HG03135 (cell line): ENCODE results near the gene CPPED1.

Experiments used
- ATAC-seq: cut with Tn5 transposase; IDR thresholded peaks from one replicate; pipeline ENCODE4 v1.9.1; 2021; ENCODE audit warnings: mild to moderate bottlenecking, moderate library complexity; ENCODE audit not compliant: unreplicated experiment

The CPPED1 gene

DNA sequence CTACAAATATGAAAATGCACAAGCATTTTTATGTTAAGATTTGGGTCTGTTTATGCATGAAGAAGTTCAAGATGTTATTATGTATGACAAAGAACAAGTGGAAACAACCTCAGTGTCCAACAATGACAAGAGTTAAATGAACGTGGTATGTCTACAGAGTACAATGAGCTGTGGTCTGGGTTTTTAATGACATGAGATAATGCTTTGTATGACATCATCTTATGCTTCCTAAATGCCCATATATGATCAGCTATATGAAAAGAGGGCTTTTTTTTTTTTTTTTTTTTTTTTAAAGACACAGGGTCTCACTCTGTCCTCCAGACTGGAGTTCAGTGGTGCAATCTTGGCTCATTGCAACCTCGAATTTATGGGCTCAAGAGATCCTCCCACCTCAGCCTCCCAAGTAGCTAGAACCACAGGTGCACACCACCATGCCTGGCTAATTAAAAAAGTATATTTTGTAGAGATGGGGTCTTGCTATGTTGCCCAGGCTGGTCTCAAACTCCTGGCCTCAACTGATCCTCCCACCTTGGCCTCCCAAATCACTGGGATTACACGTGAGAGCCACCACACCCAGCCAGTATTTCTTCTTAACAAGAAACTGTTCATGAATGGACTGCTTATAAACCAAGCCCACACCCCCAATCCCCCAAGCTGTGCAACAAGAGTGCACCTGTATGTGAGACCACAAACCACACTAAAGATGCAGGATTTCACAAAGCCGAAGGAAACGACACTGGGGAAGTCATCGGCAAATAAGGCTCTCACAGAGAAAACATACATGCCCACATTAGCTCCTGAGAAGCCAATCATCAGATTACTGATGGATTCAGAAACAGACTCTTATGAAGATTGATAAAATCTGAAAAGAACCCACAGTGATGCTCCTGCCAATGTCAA, 114.5 kb downstream of the CPPED1 start:
- no peak for ATAC-seq

GRCh38 chr16:12685806-12686205, 117.9 kb downstream of the CPPED1 start:
- no peak for ATAC-seq

DNA sequence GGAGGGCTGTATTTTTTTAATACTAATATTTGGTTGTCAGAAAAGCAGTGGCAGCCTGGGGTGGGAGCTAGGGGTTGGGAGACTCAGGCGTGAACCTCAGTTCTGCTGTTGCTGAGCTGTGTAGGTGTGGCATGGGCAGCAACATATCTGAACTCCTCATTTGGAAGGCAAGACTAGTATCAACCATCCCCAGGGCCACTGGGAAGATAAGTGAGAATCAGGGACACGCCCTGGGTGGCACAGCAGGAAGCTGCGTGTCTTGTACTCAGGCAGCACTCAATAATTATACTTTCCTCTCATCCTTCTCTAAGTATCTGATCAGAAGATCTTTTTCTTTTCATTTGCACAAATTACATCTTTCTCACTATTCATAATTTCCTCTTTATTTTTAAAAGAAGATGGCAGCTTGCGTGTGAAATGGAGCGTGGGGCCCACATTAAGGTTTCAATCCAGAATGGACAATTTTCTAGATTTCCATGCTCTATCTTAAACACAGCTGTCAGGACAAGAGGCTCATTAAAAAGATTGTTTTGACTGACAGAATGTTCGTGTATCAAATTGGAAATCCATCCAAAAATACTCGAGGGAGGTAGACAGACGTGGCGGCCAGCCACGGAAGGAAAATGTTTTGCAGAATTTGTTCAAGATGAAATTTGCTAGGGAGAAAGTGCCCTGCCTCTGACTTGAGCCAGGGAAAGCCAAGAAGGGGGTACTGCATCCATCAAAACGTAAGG, 121.1 kb downstream of the CPPED1 start:
- ATAC-seq: no peak

GRCh38 chr16:12681653-12682052, 122.0 kb downstream of the CPPED1 start:
- no peak for ATAC-seq

- no peak for ATAC-seq
Measured at GRCh38 chr16:12680531-12680930, 123.2 kb downstream of the CPPED1 start.

- no peak for ATAC-seq
Measured at GRCh38 chr16:12679660-12680272, 123.9 kb downstream of the CPPED1 start.

DNA sequence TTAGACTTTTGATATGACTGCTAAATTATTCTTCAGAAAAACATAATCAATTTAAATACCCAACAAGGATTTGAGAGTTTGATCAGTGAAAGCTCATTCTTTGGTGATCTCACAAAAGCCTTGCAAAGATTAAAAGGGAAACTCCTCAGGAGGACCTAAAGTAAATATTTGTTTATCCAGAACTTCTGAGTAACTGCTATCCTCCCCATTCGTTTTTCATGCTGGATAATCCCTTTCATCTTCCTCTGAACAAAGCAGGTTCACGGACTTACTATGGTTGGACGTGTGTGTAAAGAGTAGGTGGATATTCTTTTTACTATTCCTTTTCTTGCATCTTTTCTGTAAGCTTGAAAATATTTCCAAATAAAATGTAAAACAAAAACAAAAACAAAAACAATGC, 124.7 kb downstream of the CPPED1 start:
- ATAC-seq: no peak

DNA sequence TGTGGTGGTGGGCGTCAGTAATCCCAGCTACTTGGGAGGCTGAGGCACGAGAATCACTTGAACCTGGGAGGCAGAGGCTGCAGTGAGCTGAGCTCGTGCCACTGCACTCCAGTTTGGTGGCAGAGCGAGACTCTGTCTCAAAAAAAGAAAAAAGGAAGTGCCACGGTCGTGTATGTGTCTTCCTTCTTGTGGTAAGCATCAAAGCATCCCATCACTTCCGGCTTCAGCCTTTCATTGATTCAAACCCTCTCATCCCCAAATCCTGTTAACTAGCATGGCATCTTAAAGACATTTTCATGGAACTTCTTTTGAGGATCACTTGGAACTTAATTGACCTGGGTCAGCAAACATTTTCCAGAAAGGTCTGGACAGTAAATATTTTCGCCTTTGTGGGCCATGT, 126.2 kb downstream of the CPPED1 start:
- ATAC-seq: no peak

DNA sequence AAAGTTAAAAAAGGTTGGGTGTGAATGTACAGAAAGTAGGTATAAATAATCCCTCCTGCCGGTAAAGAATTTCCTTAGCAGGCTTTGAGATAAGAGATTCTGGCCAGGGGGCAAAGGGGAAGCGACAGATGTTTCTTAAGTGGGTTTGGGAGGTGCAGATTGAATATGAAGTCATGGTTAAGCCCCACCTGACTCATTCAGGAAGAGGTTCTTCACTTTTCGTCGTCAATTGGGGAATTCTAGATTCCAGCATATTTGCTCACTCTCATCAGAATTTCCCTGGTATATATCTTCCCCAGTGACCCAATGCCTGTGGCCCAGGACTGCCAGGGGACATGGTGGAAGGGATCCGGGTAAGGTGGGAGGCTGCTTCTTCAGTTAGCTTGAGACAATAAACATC, 127.8 kb downstream of the CPPED1 start:
- no peak for ATAC-seq

- ATAC-seq: no peak
Measured at GRCh38 chr16:12675046-12675445, 128.6 kb downstream of the CPPED1 start.

- no peak for ATAC-seq
Measured at GRCh38 chr16:12674524-12674923, 129.2 kb downstream of the CPPED1 start.

GRCh38 chr16:12674071-12674470, 129.6 kb downstream of the CPPED1 start:
- ATAC-seq: no peak

- no peak for ATAC-seq
Measured at GRCh38 chr16:12673466-12673865, 130.2 kb downstream of the CPPED1 start.

DNA sequence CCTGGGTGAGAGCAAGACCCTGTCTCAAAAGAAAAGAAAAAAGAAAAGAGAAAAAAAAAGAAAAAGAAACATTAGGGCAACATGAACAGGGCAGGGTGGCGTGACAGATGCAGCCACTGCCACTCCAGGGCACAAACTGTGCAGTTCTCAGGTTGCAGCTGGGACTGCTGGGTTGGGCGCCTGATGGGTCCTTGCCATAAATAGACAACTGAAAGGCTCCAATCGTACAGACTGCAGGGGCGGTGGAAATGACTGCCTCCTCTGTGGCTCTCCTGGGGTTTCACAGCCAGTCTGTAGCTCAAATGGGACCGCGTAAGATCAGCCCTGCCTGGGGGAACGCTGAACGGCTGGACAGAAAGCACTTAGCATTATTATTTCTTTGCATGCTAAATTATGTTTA, 130.7 kb downstream of the CPPED1 start:
- no peak for ATAC-seq

DNA sequence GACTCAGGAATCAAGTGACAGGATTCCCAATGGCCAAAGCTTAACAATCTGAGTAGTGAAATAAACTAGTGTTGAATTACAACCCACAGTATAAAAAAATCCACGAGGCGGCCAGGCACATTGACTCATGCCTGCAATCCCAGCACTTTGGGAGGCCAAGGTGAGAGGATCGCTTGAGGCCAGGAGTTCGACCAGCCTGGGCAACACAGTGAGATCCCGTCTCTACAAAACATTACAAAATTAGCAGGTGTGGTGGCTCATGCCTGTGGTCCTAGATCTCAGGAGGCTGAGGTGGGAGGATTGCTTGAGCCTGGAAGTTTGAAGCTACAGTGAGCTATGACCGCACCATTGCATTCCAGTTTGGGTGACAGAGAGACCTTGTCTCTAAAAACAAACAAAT, 133.8 kb downstream of the CPPED1 start:
- ATAC-seq: no peak

DNA sequence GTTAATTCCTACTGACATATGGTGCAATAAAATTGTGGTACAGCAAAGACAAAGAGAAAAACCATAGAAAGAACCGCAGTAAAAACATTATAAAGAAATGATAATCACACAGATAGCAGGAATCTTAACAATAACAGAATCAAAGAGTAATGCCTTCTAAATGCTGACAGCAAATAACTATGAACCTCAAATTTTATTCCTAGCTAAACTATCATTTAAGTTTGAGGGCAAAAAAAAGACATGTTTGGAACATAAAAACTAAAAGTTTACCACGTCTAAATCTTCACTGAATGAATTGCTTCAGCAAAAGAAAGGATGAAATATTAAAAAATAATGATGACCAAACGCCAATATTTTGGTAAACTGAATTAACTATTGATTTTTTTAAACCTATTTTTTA, 135.8 kb downstream of the CPPED1 start:
- ATAC-seq: no peak

- ATAC-seq: no peak
Measured at GRCh38 chr16:12664164-12664733, 139.4 kb downstream of the CPPED1 start.

- no peak for ATAC-seq
Measured at GRCh38 chr16:12661656-12662172, 142.0 kb downstream of the CPPED1 start.

DNA sequence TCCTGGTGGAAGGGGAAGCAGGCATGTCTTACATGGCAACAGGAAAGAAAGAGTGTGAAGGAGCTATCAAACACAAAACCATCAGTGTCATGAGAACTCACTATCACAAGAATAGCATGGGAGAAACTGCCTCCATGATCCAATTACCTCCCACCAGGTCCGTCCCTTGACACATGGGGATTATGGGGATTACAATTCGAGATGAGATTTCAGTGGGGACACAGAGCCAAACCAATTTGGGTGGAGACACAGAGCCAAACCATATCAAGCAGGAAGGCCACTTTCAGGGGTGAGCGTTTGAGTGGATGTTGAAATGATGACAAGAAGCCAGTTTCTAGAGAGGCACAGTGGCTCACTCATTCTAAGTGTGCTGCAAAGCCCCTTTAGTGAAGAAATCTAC, 143.8 kb downstream of the CPPED1 start:
- no peak for ATAC-seq

- ATAC-seq: no peak
Measured at GRCh38 chr16:12658506-12658905, 145.2 kb downstream of the CPPED1 start.

GRCh38 chr16:12655537-12655936, 148.2 kb downstream of the CPPED1 start:
- ATAC-seq: no peak
